Mesodermal cell (in vitro differentiated cells): Measurements from ENCODE around the gene MIEF1.

Source experiments
- H3K27ac ChIP-seq: 2 replicates; pipeline ENCODE4 v1.7.0; 2013; ENCODE audit warnings: mild to moderate bottlenecking, low read depth, low read length, moderate library complexity; ENCODE audit not compliant: severe bottlenecking
- H3K36me3 ChIP-seq: 2 replicates; pipeline ENCODE4 v1.7.1; 2013; ENCODE audit warnings: mild to moderate bottlenecking, low read length, moderate library complexity; ENCODE audit not compliant: control insufficient read depth, insufficient read depth
- H3K4me1 ChIP-seq: one replicate; pipeline ENCODE4 v1.7.1; 2013; ENCODE audit warnings: mild to moderate bottlenecking, low read length; ENCODE audit not compliant: insufficient read depth, control insufficient read depth, poor library complexity, severe bottlenecking
- H3K4me3 ChIP-seq: 2 replicates; pipeline ENCODE4 v1.7.0; 2013; ENCODE audit warnings: low read length, control low read depth, mild to moderate bottlenecking; ENCODE audit not compliant: insufficient read depth, poor library complexity, severe bottlenecking; ENCODE audit errors: extremely low read depth
- H3K9me3 ChIP-seq: 2 replicates; pipeline ENCODE4 v1.7.1; 2013; ENCODE audit warnings: mild to moderate bottlenecking, low read length, moderate library complexity; ENCODE audit not compliant: control insufficient read depth
- WGBS, 2 experiments: methylation state at CpG; one replicate each; pipeline ENCODE4 v1.1.5; 2013; ENCODE audit warnings: missing lambda C conversion rate in 2 of 2; ENCODE audit not compliant: insufficient coverage in 2 of 2; 5-methylcytosine and 5-hydroxymethylcytosine counted together

MIEF1 gene

GRCh38 chr22:39563571-39564428, 61.7 kb downstream of the MIEF1 start:
- WGBS, 2 experiments = 89 to 91% methylated on average over 7 of the region's 7 CpGs

GRCh38 chr22:39565414-39565944, 63.4 kb downstream of the MIEF1 start:
- Histone ChIP-seq H3K9me3 (no peaks in the 10 kb centered on the region), H3K4me1 (no peaks in the 10 kb centered on the region), H3K4me3 (no peak overlapping the region), H3K36me3 (no peaks in the 10 kb centered on the region), H3K27ac (no peak overlapping the region)
- WGBS, 2 experiments = 91 to 92% methylated on average over 5 of the region's 5 CpGs

More at GRCh38 chr22:39563571-39564428, 61.7 kb downstream of the MIEF1 start:
- Histone ChIP-seq H3K36me3 (no peaks in the 10 kb centered on the region), H3K9me3 (no peaks in the 10 kb centered on the region), H3K27ac (no peak overlapping the region), H3K4me1 (peaks cover 1% of the 10 kb centered on the region), H3K4me3 (no peak overlapping the region)

- H3K9me3 ChIP-seq = no peaks in the 10 kb centered on the region
- no peaks in the 10 kb centered on the region for H3K4me1 ChIP-seq
- H3K27ac ChIP-seq = no peak overlapping the region
- no peak overlapping the region for H3K4me3 ChIP-seq
- 83 to 86% methylated on average over 12 to 14 of the region's 14 CpGs for WGBS, 2 experiments
- H3K36me3 ChIP-seq = no peaks in the 10 kb centered on the region
Measured at GRCh38 chr22:39567135-39567946, 65.3 kb downstream of the MIEF1 start.
